Body of pancreas (tissue), 4 donors: Measurements from ENCODE around the gene MED17. TPM values are rescaled to one million over a fixed set of nuclear protein-coding genes. Genes with fewer than 3 reads are reported as not detected.

ENCODE experiments used
- ATAC-seq: fragments of 150-250 bp; one replicate; pipeline ENCODE4 v1.9.1; 2016
- DNase-seq, 4 donors: peaks; one replicate each; pipeline ENCODE4 v3.0.0-alpha.2; 2019
- H3K27ac ChIP-seq, 4 donors: fragments of 200-600 bp; sonication (generic); 1 replicate in 3 of 4; 2 replicates in 1 of 4; pipeline versions ENCODE4 v1.5.1 to v1.6.1; 2016 to 2019; ENCODE audit warnings: mild to moderate bottlenecking in 1 of 4, mixed read lengths in 1 of 4, moderate library complexity in 1 of 4
- H3K27me3 ChIP-seq, 2 donors: fragments of 200-600 bp; sonication (generic); one replicate each; pipeline ENCODE4 v1.6.0; 2016; ENCODE audit warnings: mild to moderate bottlenecking in 1 of 2
- H3K36me3 ChIP-seq, 2 donors: fragments of 200-600 bp; sonication (generic); replicated peaks in 1 of 2; 2 replicates each; pipeline ENCODE4 v1.5.1; 2016; ENCODE audit warnings: low read depth in 2 of 2; ENCODE audit not compliant: insufficient read depth in 1 of 2
- H3K4me1 ChIP-seq: fragments of 200-600 bp; sonication (generic); one replicate; pipeline ENCODE4 v1.6.0; 2016
- H3K4me3 ChIP-seq, 2 donors: fragments of 200-600 bp; sonication (generic); 1 replicate in 1 of 2; 2 replicates in 1 of 2; pipeline ENCODE4 v1.5.1; 2016 to 2019
- H3K9me3 ChIP-seq, 3 donors: fragments of 200-600 bp; sonication (generic); 1 replicate in 2 of 3; 2 replicates in 1 of 3; pipeline ENCODE4 v1.5.1; 2016
- POLR2A ChIP-seq, 3 donors: fragments of 450-650 bp; IDR thresholded peaks; one replicate each; pipeline ENCODE4 v1.6.1; 2016; ENCODE audit warnings: antibody characterized with exemption in 3 of 3, mild to moderate bottlenecking in 2 of 3
- WGBS, 2 donors: methylation state at CpG; one replicate each; pipeline ENCODE4 v1.1.5; 2017; 5-methylcytosine and 5-hydroxymethylcytosine counted together
- intact Hi-C: fragments of 100-400 bp; cut with DNase I; formaldehyde crosslinking; loops from one replicate; pipeline ENCODE4 v1.15.1; 2023
- total RNA-seq, 2 donors: library from RNA; depleted of rRNA; stranded (reverse); fragments of >200 nt; gene quantifications; one replicate each; pipeline ENCODE4 v1.1.0, GENCODE V29; 2016
- TF ChIP-seq, protein P1 (sequence below), 7 experiments: fragments of 450-650 bp in 4 of 7; fragments of 200-600 bp in 3 of 7; sonication (generic) in 3 of 7; IDR thresholded peaks; one replicate each; pipeline ENCODE4 v1.5.1; 2016 to 2019; ENCODE audit warnings: antibody characterized with exemption in 7 of 7

The MED17 gene
- total RNA-seq, 2 donors from 2014 or later = 18.9 to 22.4 TPM

DNA sequence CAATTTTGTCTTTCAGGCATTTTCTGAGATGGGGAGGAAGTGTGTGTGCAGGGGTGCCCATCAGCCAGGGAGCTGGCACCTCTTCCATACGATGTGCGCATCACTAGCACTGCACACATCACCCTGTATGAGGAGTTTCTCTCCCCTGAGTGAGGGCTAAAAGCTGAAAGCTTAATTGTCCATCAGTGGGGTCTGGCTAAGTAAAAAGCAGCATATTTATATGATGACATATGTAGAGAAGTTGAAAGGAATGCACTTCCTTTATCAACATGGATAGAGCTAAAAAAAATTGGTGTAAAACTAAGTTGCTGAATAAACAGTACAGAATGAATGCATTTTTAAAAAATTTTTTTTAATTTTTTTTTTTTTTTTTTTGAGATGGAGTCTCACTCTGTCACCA lies 62.3 kb downstream of the MED17 start:
- H3K4me1 ChIP-seq = peaks cover 13% of the 10 kb centered on the region
- ATAC-seq (no peak), DNase-seq (no peak)
- no peak overlapping the region for H3K4me3 ChIP-seq
- WGBS, 2 donors = 83 to 88% methylated on average over 2 of the region's 2 CpGs
- H3K9me3 ChIP-seq = no peaks in the 10 kb centered on the region
- TF ChIP-seq POLR2A (IDR thresholded peaks at IDR 0.05) = no peak
- TF ChIP-seq, protein P1, sequence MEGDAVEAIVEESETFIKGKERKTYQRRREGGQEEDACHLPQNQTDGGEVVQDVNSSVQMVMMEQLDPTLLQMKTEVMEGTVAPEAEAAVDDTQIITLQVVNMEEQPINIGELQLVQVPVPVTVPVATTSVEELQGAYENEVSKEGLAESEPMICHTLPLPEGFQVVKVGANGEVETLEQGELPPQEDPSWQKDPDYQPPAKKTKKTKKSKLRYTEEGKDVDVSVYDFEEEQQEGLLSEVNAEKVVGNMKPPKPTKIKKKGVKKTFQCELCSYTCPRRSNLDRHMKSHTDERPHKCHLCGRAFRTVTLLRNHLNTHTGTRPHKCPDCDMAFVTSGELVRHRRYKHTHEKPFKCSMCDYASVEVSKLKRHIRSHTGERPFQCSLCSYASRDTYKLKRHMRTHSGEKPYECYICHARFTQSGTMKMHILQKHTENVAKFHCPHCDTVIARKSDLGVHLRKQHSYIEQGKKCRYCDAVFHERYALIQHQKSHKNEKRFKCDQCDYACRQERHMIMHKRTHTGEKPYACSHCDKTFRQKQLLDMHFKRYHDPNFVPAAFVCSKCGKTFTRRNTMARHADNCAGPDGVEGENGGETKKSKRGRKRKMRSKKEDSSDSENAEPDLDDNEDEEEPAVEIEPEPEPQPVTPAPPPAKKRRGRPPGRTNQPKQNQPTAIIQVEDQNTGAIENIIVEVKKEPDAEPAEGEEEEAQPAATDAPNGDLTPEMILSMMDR (IDR thresholded peaks at IDR 0.05) = no peak
- H3K27me3 ChIP-seq = no peaks in the 10 kb centered on the region
- H3K27ac ChIP-seq = no peak overlapping the region
- no peaks in the 10 kb centered on the region for H3K36me3 ChIP-seq
- intact Hi-C loops = no loop called here

DNA sequence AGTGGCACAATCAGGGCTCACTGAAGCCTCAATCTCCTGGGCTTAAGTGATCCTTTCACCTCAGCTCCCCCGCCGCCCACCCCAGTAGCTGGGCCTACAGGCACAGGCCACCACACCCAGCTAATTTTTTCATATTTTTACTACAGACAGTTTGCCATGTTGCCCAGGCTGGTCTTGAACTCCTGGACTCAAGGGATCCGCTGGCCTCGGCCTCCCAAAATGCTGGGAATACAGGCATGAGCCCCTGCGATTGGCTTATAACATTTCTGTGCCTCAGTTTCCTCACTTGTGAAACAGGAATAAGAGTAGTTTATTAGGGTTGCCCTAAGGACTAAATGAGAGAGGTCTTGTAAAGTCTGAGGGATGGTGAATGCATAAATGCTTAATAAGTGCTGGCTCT lies 65.1 kb downstream of the MED17 start:
- ATAC-seq (no peak), DNase-seq (no peak)
- 95 to 98% methylated on average over 5 of the region's 5 CpGs for WGBS, 2 donors
- Histone ChIP-seq H3K4me3 (no peak overlapping the region), H3K27me3 (no peaks in the 10 kb centered on the region), H3K4me1 (peaks cover 13% of the 10 kb centered on the region), H3K9me3 (no peaks in the 10 kb centered on the region), H3K36me3 (no peaks in the 10 kb centered on the region), H3K27ac (no peak overlapping the region)
- TF ChIP-seq POLR2A (IDR thresholded peaks at IDR 0.05) = no peak
- TF ChIP-seq, protein P1 (IDR thresholded peaks at IDR 0.05) = no peak
- intact Hi-C loops = no loop called here

- H3K27ac ChIP-seq = peak overlapping the region in 3 of 4 donors; percentile 43 to 66 (median 49)
- intact Hi-C loops = no loop called here
- no peaks in the 10 kb centered on the region for H3K27me3 ChIP-seq
- TF ChIP-seq, protein P1 (IDR thresholded peaks at IDR 0.05) = no peak
- TF ChIP-seq POLR2A (IDR thresholded peaks at IDR 0.05) = peak in 1 of 3 donors; percentile 17
- ATAC-seq (peak; percentile 78), DNase-seq (peak; percentile 30 to 48 (median 32))
- no peaks in the 10 kb centered on the region for H3K36me3 ChIP-seq
- H3K4me1 ChIP-seq = peaks cover 13% of the 10 kb centered on the region
- 9 to 24% methylated on average over 3 to 53 of the region's 67 CpGs for WGBS, 2 donors
- peak overlapping the region; percentile 45 to 60 for H3K4me3 ChIP-seq
- no peaks in the 10 kb centered on the region for H3K9me3 ChIP-seq
Measured at GRCh38 chr11:93849751-93850593, 65.9 kb downstream of the MED17 start.

DNA sequence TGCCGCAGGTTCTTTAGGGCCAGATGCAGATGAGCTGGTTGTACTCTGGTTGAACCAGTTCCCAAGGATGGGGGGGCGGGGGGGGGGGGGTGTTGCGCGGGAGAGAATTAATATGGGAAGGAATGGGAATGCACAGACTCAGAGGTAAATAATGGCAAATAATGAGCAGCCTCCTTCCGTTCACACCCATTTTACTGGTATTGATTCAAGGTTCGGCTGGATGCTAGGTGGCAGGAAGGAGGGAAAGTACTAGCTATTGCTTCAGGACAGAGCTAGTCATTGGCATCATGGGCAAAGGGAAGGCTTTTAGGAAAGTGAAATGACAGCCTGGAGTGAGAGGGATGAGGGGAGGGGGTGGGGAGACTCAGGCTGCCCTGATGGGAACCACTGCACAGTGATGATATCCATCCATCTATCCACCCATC lies 66.5 kb downstream of the MED17 start, which contains the start of gene VSTM5:
TSS of gene VSTM5 (minus strand) at position 25 of the 425 bp plus-strand sequence. CDS start 116 bp downstream, outside the sequence.
- no peak for ATAC-seq
- DNase-seq = no peak
- Histone ChIP-seq H3K27me3 (no peaks in the 10 kb centered on the region), H3K9me3 (no peaks in the 10 kb centered on the region), H3K27ac (peak within 1 kb of the TSS in 3 of 4 donors; percentile 43 to 66 (median 49)), H3K4me1 (peaks cover 13% of the 10 kb centered on the region), H3K36me3 (no peaks in the 10 kb centered on the region), H3K4me3 (peak within 1 kb of the TSS; percentile 45 to 60)
- no peak for TF ChIP-seq POLR2A (IDR thresholded peaks at IDR 0.05)
- TF ChIP-seq, protein P1 (IDR thresholded peaks at IDR 0.05) = no peak
- 5 to 15% methylated on average over 3 to 6 of the region's 6 CpGs for WGBS, 2 donors
- intact Hi-C loops = no loop called here
